ENCODE data around the gene CD24. TPM values are rescaled to one million over a fixed set of nuclear protein-coding genes. Genes with fewer than 3 reads are reported as not detected.
"Not testable (repeated sequence)": the region's sequence is repeated elsewhere in the genome, so short reads cannot be mapped to it uniquely, and the experiment has no call there.

The CD24 gene
- total RNA-seq, 1 experiment from 2014 or later: 125 TPM

DNA sequence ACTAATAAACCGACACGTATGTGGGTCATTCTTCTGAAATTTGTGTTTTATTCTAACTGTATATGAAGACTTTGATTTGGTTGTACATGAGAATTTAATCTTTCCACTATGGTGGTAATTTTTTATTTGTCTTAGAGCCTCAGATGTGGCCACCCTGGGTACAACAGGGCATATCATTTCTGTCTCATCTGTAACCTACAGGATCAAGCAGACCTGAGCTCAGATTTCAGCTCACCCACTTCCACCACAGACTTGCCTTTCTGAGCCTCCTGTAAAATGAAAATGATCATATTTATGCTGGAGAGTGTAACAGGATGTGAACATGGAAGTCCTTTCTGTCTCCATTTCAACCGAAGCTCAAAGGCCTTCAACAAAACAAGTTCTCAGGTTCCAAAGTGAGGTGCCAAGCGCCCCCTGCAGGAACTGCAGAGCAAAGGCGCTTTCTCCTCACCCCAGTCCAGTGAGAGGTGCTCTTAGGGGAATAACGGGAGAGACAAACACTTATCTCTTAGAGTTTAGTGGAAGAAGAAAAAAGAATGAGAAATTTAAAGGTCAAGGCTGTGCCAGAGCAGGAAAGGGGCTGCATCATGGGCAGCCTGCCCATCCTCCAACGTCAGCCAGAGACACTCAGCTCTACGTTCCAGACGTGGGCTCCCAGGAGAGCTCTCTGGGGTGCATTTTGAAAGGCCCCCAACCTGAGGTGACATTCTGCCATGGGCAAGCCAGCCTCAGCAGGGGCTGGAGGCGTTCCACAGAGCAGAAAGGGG is 23.0 kb upstream of the CD24 start:
- no peaks in the 10 kb centered on the region for H3K9me2 ChIP-seq (replicated peaks; ENCODE audit: low read length)
- no peaks in the 10 kb centered on the region for H3K4me1 ChIP-seq (ENCODE audit: insufficient read depth, low read length)
- ChIA-PET POLR2A (ENCODE audit: unreplicated experiment) (interaction anchor here (0.6 kb wide), 1 partner anchor 184 kb away, joined by 3 read pairs; no protein-coding TSS in a partner anchor), CTCF (interaction anchor here (0.5 to 0.7 kb wide), 2 partner anchors 18 to 268 kb away, joined by 3 read pairs; no protein-coding TSS in a partner anchor)
- no peaks in the 10 kb centered on the region for H3F3A ChIP-seq (ENCODE audit: low read length, unreplicated experiment)
- DNase-seq: peak; percentile 61
- H3K4me2 ChIP-seq (ENCODE audit: low read length): no peak overlapping the region
- no peak overlapping the region for H3K9ac ChIP-seq (ENCODE audit: low read length)
- H3K9me3 ChIP-seq (ENCODE audit: low read length): no peaks in the 10 kb centered on the region
- no peak overlapping the region for H3K27ac ChIP-seq (ENCODE audit: low read length)
- H4K20me1 ChIP-seq (ENCODE audit: low read length): no peaks in the 10 kb centered on the region
- H2AFZ ChIP-seq (ENCODE audit: low read length): 0 out of 2 replicates have a peak overlapping the region, but pooled peaks have one; percentile 64
- peak; percentile 73 for ATAC-seq
- intact Hi-C loops (cut with micrococcal nuclease): no loop called here
- H3K36me3 ChIP-seq (ENCODE audit: low read depth, low read length): no peaks in the 10 kb centered on the region
- no peak overlapping the region for H3K4me3 ChIP-seq (ENCODE audit: low read length)
- BruUV-seq (replicated peaks): no TSS peak
- no peak for TF ChIP-seq EZH2 (IDR thresholded peaks at IDR 0.05; ENCODE audit: low read length, unreplicated experiment)
- TF ChIP-seq, protein P1, sequence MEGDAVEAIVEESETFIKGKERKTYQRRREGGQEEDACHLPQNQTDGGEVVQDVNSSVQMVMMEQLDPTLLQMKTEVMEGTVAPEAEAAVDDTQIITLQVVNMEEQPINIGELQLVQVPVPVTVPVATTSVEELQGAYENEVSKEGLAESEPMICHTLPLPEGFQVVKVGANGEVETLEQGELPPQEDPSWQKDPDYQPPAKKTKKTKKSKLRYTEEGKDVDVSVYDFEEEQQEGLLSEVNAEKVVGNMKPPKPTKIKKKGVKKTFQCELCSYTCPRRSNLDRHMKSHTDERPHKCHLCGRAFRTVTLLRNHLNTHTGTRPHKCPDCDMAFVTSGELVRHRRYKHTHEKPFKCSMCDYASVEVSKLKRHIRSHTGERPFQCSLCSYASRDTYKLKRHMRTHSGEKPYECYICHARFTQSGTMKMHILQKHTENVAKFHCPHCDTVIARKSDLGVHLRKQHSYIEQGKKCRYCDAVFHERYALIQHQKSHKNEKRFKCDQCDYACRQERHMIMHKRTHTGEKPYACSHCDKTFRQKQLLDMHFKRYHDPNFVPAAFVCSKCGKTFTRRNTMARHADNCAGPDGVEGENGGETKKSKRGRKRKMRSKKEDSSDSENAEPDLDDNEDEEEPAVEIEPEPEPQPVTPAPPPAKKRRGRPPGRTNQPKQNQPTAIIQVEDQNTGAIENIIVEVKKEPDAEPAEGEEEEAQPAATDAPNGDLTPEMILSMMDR (conservative IDR thresholded peaks at IDR 0.05; ENCODE audit: low read depth, low read length): peak; percentile 90
- H3K27me3 ChIP-seq (ENCODE audit: low read length): no peaks in the 10 kb centered on the region
- no peaks in the 10 kb centered on the region for H3K79me2 ChIP-seq (ENCODE audit: low read length)

- Histone ChIP-seq H3K9me3 (ENCODE audit: low read length) (no peaks in the 10 kb centered on the region), H2AFZ (ENCODE audit: low read length) (no peak overlapping the region), H3K27me3 (ENCODE audit: low read length) (no peaks in the 10 kb centered on the region), H3K36me3 (ENCODE audit: low read depth, low read length) (no peaks in the 10 kb centered on the region), H4K20me1 (ENCODE audit: low read length) (no peaks in the 10 kb centered on the region), H3K4me2 (ENCODE audit: low read length) (no peak overlapping the region), H3K9ac (ENCODE audit: low read length) (no peak overlapping the region), H3K27ac (ENCODE audit: low read length) (no peak overlapping the region), H3K4me1 (ENCODE audit: insufficient read depth, low read length) (no peaks in the 10 kb centered on the region), H3K79me2 (ENCODE audit: low read length) (no peaks in the 10 kb centered on the region), H3K4me3 (ENCODE audit: low read length) (no peak overlapping the region), H3F3A (ENCODE audit: low read length, unreplicated experiment) (no peaks in the 10 kb centered on the region), H3K9me2 (replicated peaks; ENCODE audit: low read length) (no peaks in the 10 kb centered on the region)
- DNase-seq: no peak
- no TSS peak for BruUV-seq (replicated peaks)
- intact Hi-C loops (cut with micrococcal nuclease): no loop called here
- POLR2A ChIA-PET (ENCODE audit: unreplicated experiment): no interaction called here
- CTCF ChIA-PET: no interaction called here
- no peak for ATAC-seq
- TF ChIP-seq, protein P1 (conservative IDR thresholded peaks at IDR 0.05; ENCODE audit: low read depth, low read length): no peak
Measured at GRCh38 chr6:106995640-106996039, 21.1 kb upstream of the CD24 start.

- H3K4me1 ChIP-seq (ENCODE audit: insufficient read depth, low read length); H4K20me1 ChIP-seq (ENCODE audit: low read length); POLR2A ChIA-PET (ENCODE audit: unreplicated experiment); CTCF ChIA-PET; H3K79me2 ChIP-seq (ENCODE audit: low read length); H3K4me3 ChIP-seq (ENCODE audit: low read length); H3K36me3 ChIP-seq (ENCODE audit: low read depth, low read length); H3K9me3 ChIP-seq (ENCODE audit: low read length); H3F3A ChIP-seq (ENCODE audit: low read length, unreplicated experiment); H3K9me2 ChIP-seq (replicated peaks; ENCODE audit: low read length); intact Hi-C loops (cut with micrococcal nuclease); DNase-seq; H3K27me3 ChIP-seq (ENCODE audit: low read length); H3K4me2 ChIP-seq (ENCODE audit: low read length); ATAC-seq; H2AFZ ChIP-seq (ENCODE audit: low read length); H3K27ac ChIP-seq (ENCODE audit: low read length); H3K9ac ChIP-seq (ENCODE audit: low read length); BruUV-seq (replicated peaks): not testable (repeated sequence)
Measured at GRCh38 chr6:106989737-106990136, 15.2 kb upstream of the CD24 start.

Data from PC-3 (cell line).